K562 (cell line): ENCODE measurements around the gene SAMD14. TPM values are rescaled to one million over a fixed set of nuclear protein-coding genes. Genes with fewer than 3 reads are reported as not detected.
A peak's percentile ranks its signal among the peaks of the same experiment; 100 is the strongest.

ENCODE experiments used
- ATAC-seq: fragments of 200-7000 bp; cut with Tn5 transposase; 3 replicates; pipeline ENCODE4 v1.9.1; 2020; ENCODE audit warnings: moderate library complexity
- BruUV-seq: library from RNA; stranded (reverse); fragments of 400-500 nt; replicated peaks from 2 replicates; lab custom pipeline; 2021; lab: Mats Ljungman, UMichigan
- CTCF ChIA-PET: fragments of 300-600 bp; formaldehyde crosslinking; extraction: SDS; loops from one replicate; lab custom pipeline; 2021; ENCODE audit warnings: low intra/inter-chr PET ratio; lab: Yijun Ruan, JAX
- POLR2A ChIA-PET: fragments of 300-600, 350-650 bp; sonication (Branson Sonifier 250); formaldehyde crosslinking; extraction: SDS; loops from one replicate; lab custom pipeline; 2021; ENCODE audit warnings: antibody characterized with exemption, inconsistent platforms; lab: Yijun Ruan, JAX
- DNase-seq, 4 experiments: peaks; one replicate each; pipeline versions ENCODE4 v3.0.0 to v3.0.0-alpha.2; 2011 to 2018; ENCODE audit warnings: low spot score in 3 of 4, mixed read lengths in 3 of 4; ENCODE audit errors: extremely low read depth in 1 of 4
- FAIRE-seq: peaks from 2 replicates; lab custom pipeline; 2011; peaks lifted over from hg19 to GRCh38; lab: Jason Lieb, UNC
- H2AFZ ChIP-seq: 2 replicates; pipeline ENCODE4 v1.6.0; 2011; ENCODE audit warnings: low read depth, low read length, control low read depth, inconsistent platforms
- H3K27ac ChIP-seq: fragments of 200-600 bp; 3 replicates; pipeline ENCODE4 v1.8.0; 2011; ENCODE audit warnings: low read depth, mild to moderate bottlenecking, control low read depth, inconsistent platforms, low read length, moderate library complexity, mixed read lengths; ENCODE audit errors: extremely low read depth
- H3K27me3 ChIP-seq, 2 experiments: fragments of 300-600 bp in 1 of 2; 2 replicates in 1 of 2; 3 replicates in 1 of 2; pipeline versions ENCODE4 v1.6.0 to v1.8.0; 2011; ENCODE audit warnings: inconsistent platforms in 2 of 2, low read length in 2 of 2, mild to moderate bottlenecking in 1 of 2, mixed read lengths in 1 of 2, moderate library complexity in 1 of 2; ENCODE audit not compliant: control insufficient read depth in 2 of 2, insufficient read depth in 2 of 2
- H3K36me3 ChIP-seq: fragments of 300-600 bp; 3 replicates; pipeline ENCODE4 v1.8.0; 2011; ENCODE audit warnings: mild to moderate bottlenecking, low read length, inconsistent platforms; ENCODE audit not compliant: control insufficient read depth, insufficient read depth
- H3K4me1 ChIP-seq, 2 experiments: fragments of 200-600 bp in 1 of 2; replicated peaks in 1 of 2; 2 replicates in 1 of 2; 3 replicates in 1 of 2; pipeline versions ENCODE4 v1.5.1 to v1.8.0; 2011; ENCODE audit warnings: inconsistent platforms in 2 of 2, low read length in 2 of 2, mild to moderate bottlenecking in 1 of 2, mixed read lengths in 1 of 2, moderate library complexity in 1 of 2; ENCODE audit not compliant: control insufficient read depth in 2 of 2, insufficient read depth in 2 of 2
- H3K4me2 ChIP-seq: 2 replicates; pipeline ENCODE4 v1.6.1; 2011; ENCODE audit warnings: low read length, control low read depth, inconsistent platforms, mixed read lengths; ENCODE audit not compliant: insufficient read depth
- H3K4me3 ChIP-seq: fragments of 200-600 bp; sonication (generic), shearing (Covaris generic); 2 replicates; pipeline ENCODE4 v1.5.1; 2016; ENCODE audit warnings: control low read depth, inconsistent platforms
- H3K79me2 ChIP-seq: fragments of 200-600 bp; 3 replicates; pipeline ENCODE4 v1.8.0; 2011; ENCODE audit warnings: low read length, inconsistent platforms; ENCODE audit not compliant: control insufficient read depth, insufficient read depth
- H3K9ac ChIP-seq, 2 experiments: 2 replicates each; pipeline versions ENCODE4 v1.6.0 to v1.6.1; 2011; ENCODE audit warnings: low read depth in 2 of 2, low read length in 2 of 2, control low read depth in 1 of 2, inconsistent platforms in 1 of 2, mild to moderate bottlenecking in 1 of 2, mixed read lengths in 1 of 2; ENCODE audit not compliant: insufficient read depth in 1 of 2
- H3K9me1 ChIP-seq: one replicate; pipeline ENCODE4 v1.6.0; 2011; ENCODE audit warnings: inconsistent platforms, mild to moderate bottlenecking, low read length, moderate library complexity; ENCODE audit not compliant: control insufficient read depth, insufficient read depth
- H3K9me3 ChIP-seq: replicated peaks from 2 replicates; pipeline ENCODE4 v1.5.1; 2011; ENCODE audit warnings: low read depth, low read length, inconsistent platforms; ENCODE audit not compliant: control insufficient read depth, insufficient read depth
- H4K20me1 ChIP-seq: replicated peaks from 2 replicates; pipeline ENCODE4 v1.6.1; 2011; ENCODE audit warnings: low read length, inconsistent platforms, mixed read lengths; ENCODE audit not compliant: control insufficient read depth, insufficient read depth
- POLR2G ChIP-seq: fragments of 200-400 bp; formaldehyde crosslinking; IDR thresholded peaks from 2 replicates; pipeline ENCODE4 v1.6.1; 2017; ENCODE audit warnings: low read depth, mild to moderate bottlenecking, antibody characterized with exemption, low read length, moderate library complexity
- RBFOX2 ChIP-seq: fragments of 200-400 bp; formaldehyde crosslinking; IDR thresholded peaks from 2 replicates; pipeline ENCODE4 v1.6.1; 2017; ENCODE audit warnings: low read depth, mild to moderate bottlenecking, low read length, moderate library complexity
- RCOR1 ChIP-seq, 2 experiments: IDR thresholded peaks; 2 replicates each; pipeline ENCODE4 v1.6.1; 2012; ENCODE audit warnings: low read depth in 2 of 2, low read length in 2 of 2, borderline replicate concordance in 1 of 2, improper control_type of control experiment in 1 of 2
- TRIM25 ChIP-seq: fragments of 450-650 bp; IDR thresholded peaks from 2 replicates; pipeline ENCODE4 v1.7.0; 2016; ENCODE audit warnings: borderline replicate concordance
- WGBS: fragments of 100-300 bp; shearing (Covaris generic); methylation state at CpG from one replicate; pipeline ENCODE4 v1.1.6; 2016; ENCODE audit warnings: low coverage, mixed read lengths; ENCODE audit not compliant: insufficient coverage; ENCODE audit errors: missing lambda C conversion rate; 5-methylcytosine and 5-hydroxymethylcytosine counted together
- in situ Hi-C: fragments of 300-500 bp; cut with MboI; formaldehyde crosslinking; loops from 4 replicates; pipeline ENCODE4 v1.15.0; 2018; ENCODE audit warnings: inconsistent platforms, mixed read lengths
- intact Hi-C: fragments of 100-400 bp; cut with micrococcal nuclease; formaldehyde crosslinking; loops from 2 replicates; pipeline ENCODE4 v1.14.2; 2022
- polyA plus RNA-seq, 8 experiments: library from polyadenylated mRNA; depleted of rRNA in 4 of 8; stranded (reverse) in 5 of 8; unstranded in 3 of 8; fragments of >200 nt; fragmentation: Nextera tagmentation in 2 of 8; fragmentation: Illumina TruSeq in 1 of 8; extraction: Ambion mirVana in 2 of 8; extraction: Trizol in 1 of 8; gene quantifications; 2 replicates each; pipeline versions ENCODE4 v1.2.1 to v1.2.3, GENCODE V29; 2011 to 2014; ENCODE audit warnings: inconsistent platforms in 1 of 8, missing spikeins in 1 of 8
- total RNA-seq, 7 experiments: library from RNA; depleted of rRNA in 6 of 7; stranded (reverse); fragments of >200 nt in 6 of 7; fragmentation: Illumina TruSeq in 2 of 7; extraction: Trizol in 2 of 7; gene quantifications; 2 replicates each; pipeline versions ENCODE4 v1.2.1 to v1.2.3, GENCODE V29; 2011 to 2021; ENCODE audit warnings: low replicate concordance in 1 of 7

The SAMD14 gene
- total and polyA plus RNA-seq, 9 of the 15 experiments (the other 6 are each of a cell fraction or from before 2014, with no cell fraction given): 0.04 to 0.07 TPM; not detected in 7

GRCh38 chr17:50134206-50135110 is 4.5 kb upstream of the SAMD14 start:
- in situ Hi-C loops: no loop called here

GRCh38 chr17:50133769-50134099 is 3.8 kb upstream of the SAMD14 start:
- H3K27me3 ChIP-seq: peaks cover 0 to 1% of the 10 kb centered on the region in 2 experiments; a peak in 2 of 5 replicates
- peaks cover 8% of the 10 kb centered on the region for H4K20me1 ChIP-seq
- H3K27ac ChIP-seq: no peak overlapping the region
- in situ Hi-C loops (no loop called here), intact Hi-C loops (no loop called here)
- no peaks in the 10 kb centered on the region for H3K79me2 ChIP-seq
- peaks cover 0 to 34% of the 10 kb centered on the region in 2 experiments; a peak in 3 of 5 replicates for H3K4me1 ChIP-seq
- ATAC-seq (peak; percentile 50), FAIRE-seq (no peak), DNase-seq (peak in 2 of 4 experiments; percentile 54 to 59)
- no TSS peak for BruUV-seq
- ChIA-PET CTCF (no interaction called here), POLR2A (no interaction called here)
- peaks cover 44% of the 10 kb centered on the region; the same call in 2 of the 3 replicates for H3K36me3 ChIP-seq
- no peak overlapping the region for H2AFZ ChIP-seq
- no peaks in the 10 kb centered on the region for H3K9me3 ChIP-seq
- WGBS: 43% methylated on average over 8 of the region's 16 CpGs
- no peaks in the 10 kb centered on the region for H3K9me1 ChIP-seq
- no peak overlapping the region for H3K4me2 ChIP-seq
- H3K4me3 ChIP-seq: no peak overlapping the region
- TF ChIP-seq POLR2G (peak; percentile 36; the same call in 1 of the 2 replicates), TRIM25 (no peak)
- H3K9ac ChIP-seq: no peak overlapping the region

More at GRCh38 chr17:50134206-50135110, 4.5 kb upstream of the SAMD14 start:
- 82% methylated on average over 9 of the region's 16 CpGs for WGBS
- ChIA-PET POLR2A (interaction anchor here (0.8 kb wide), 1 partner anchor 60 kb away, joined by 3 read pairs; no protein-coding TSS in a partner anchor), CTCF (no interaction called here)
- BruUV-seq: TSS peak; percentile 61
- intact Hi-C loops: no loop called here
- H3K36me3 ChIP-seq: peaks cover 51% of the 10 kb centered on the region; the same call in 2 of the 3 replicates
- H3K9me1 ChIP-seq: peaks cover under 1% of the 10 kb centered on the region
- no peak for DNase-seq
- ATAC-seq: no peak
- FAIRE-seq: no peak
- H2AFZ ChIP-seq: no peak overlapping the region
- no peaks in the 10 kb centered on the region for H3K9me3 ChIP-seq
- H3K4me3 ChIP-seq: no peak overlapping the region
- H3K9ac ChIP-seq: no peak overlapping the region
- no peak overlapping the region for H3K4me2 ChIP-seq
- TF ChIP-seq RCOR1 (IDR thresholded peaks at IDR 0.05; ENCODE audit: borderline replicate concordance in 1 of 2, low read depth in 2 of 2, low read length in 2 of 2): no peak
- peak; percentile 39 for TF ChIP-seq RBFOX2
- peak; percentile 49; the same call in 1 of the 2 replicates for TF ChIP-seq POLR2G
- no peaks in the 10 kb centered on the region for H3K27me3 ChIP-seq
- no peak overlapping the region for H3K27ac ChIP-seq
- peaks cover 6% of the 10 kb centered on the region for H4K20me1 ChIP-seq
- no peaks in the 10 kb centered on the region for H3K79me2 ChIP-seq
- peaks cover 0 to 35% of the 10 kb centered on the region in 2 experiments; a peak in 3 of 5 replicates for H3K4me1 ChIP-seq
